Cerebellar nuclear complex (tissue), 1 donor: ENCODE results near the gene TOR1A.
"Not testable (repeated sequence)": the region's sequence is repeated elsewhere in the genome, so short reads cannot be mapped to it uniquely, and the experiment has no call there.

Source experiments
- DNase-seq, 2 experiments: peaks; one replicate each; lab custom pipeline; 2025; lab: John Stamatoyannopoulos, UW

Gene TOR1A

DNA sequence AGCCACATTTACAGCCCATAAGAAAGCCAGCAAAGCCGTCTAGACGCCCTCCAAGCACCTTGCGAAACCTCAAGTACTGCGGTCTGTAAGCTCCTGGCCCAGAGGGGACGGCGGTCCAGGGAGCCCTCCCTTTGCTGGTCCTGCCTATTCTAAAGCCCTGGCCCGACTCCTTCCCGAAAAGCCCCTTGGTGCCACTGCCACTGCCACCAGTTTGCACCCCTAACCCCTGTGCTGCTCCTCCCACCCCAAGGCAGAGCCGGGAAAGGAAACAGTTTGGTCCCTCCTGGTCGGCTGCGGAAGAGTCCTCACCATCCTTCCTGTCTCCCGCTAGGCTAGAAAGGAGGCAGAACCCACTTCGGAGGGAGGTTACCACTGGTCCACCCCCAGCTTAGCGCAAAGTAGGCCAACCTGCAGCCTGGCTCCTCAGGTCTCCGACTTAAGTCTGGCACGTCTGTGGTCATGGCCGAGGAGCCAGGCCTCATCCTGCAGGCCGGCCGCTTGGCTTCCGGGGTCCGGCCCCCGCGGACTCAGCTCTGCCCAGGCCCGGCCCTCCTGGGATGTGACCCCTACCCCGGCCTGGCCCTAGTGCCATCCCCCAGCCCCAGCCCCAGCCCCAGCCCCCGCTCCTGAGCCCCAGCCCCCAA, 916 bp downstream of the TOR1A start:
- no peak for DNase-seq

- DNase-seq = no peak
These were observed 7.2 kb downstream of the TOR1A start for GRCh38 chr9:129816501-129817435.

GRCh38 chr9:129815278-129815677, 8.7 kb downstream of the TOR1A start:
- no peak for DNase-seq

GRCh38 chr9:129814432-129815223, 9.3 kb downstream of the TOR1A start:
- no peak for DNase-seq

- DNase-seq = no peak
These were observed 10.3 kb downstream of the TOR1A start for GRCh38 chr9:129813661-129814060.

DNA sequence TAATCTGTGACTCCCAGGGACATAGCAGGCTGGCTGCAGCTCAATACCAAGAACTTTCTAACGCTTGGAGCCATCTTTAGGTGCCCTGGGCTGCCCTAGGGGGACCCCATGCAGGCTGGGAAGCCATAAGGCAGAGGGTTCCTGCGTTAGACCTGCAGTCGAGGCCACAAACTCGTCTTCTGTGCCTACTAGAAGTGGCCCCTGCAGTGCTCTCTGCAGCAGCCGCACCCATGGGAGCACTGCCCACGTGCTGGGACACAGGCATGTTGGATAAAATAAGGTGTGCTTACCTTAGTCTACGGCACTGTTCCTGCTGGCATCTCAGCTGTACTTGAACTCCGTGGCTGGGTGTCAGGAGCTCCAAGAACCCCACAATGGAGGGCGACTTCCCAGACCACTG, 11.6 kb downstream of the TOR1A start:
- no peak for DNase-seq

DNA sequence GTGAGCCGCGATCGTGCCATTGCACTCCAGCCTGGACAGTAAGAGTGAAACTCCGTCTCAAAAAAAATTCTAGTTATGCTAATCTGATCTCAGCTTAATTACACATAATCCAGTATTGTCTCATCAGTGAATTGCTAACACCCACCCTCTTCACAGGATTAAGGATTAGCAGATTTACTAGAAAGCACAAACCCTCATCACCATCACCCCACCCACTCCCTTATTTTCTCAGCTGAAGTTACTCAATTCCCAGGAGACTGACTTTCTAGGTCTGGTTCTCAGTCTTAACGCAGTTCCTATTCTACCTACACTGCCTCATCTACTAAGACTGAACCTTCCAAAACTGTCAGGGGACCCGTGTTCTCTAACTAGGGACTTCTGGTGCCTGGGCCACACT, 12.0 kb downstream of the TOR1A start:
- no peak for DNase-seq

- DNase-seq = no peak
These were observed 13.1 kb downstream of the TOR1A start for GRCh38 chr9:129810788-129811187.

DNA sequence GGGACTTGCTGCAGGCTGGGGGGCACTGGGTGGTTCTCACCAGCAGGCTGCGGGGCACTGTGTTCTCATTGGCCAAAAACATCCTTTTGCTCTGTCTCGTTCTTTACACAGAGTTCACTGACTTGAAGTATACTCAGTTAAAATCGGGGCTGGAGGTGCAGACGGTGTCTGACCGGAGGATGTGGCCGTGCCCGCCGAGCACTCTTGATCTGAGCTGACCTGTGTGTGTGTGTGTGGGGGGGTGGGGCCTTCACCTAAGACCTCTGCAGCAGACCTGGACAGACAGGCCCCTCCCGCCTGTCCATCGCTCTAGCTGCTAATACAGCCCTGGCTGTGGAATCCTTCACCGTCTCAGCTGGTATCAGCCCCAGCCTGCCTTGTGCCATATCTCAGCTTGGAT, 13.8 kb downstream of the TOR1A start:
- no peak for DNase-seq

DNA sequence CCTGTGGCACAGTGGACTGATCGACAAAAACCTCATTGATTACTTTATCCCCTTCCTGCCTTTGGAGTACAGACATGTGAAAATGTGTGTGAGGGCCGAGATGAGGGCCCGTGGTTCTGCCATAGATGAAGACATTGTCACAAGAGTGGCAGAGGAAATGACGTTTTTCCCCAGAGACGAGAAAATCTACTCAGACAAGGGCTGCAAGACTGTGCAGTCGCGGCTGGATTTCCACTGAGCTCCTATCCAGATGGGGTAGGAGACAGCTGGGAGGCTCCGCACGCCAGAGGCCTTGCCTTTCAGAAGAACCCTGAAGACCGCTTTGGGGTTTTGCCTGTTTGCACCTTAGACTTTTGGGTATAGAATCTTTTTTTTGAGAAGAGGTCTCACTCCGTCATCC, 14.6 kb downstream of the TOR1A start:
- DNase-seq = no peak

DNA sequence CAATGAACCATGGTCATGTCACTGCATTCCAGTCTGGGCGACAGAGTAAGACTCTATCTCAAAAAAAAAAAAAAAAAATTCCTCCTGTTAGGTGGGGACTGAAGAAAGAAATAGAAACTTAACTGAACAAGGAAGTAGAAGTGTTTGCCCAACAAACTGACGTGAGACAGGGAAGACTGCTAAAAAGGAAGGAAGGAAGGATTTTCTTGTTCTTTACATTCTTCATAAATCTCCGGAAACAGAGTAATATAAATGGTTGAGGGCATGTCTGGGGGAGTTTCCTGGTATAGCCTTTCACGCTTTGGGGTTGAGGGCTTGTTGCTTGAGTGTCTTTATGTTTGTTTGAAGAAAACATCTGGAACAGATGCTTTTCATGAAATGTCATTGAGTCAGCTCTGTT, 17.9 kb downstream of the TOR1A start:
- DNase-seq = no peak

DNA sequence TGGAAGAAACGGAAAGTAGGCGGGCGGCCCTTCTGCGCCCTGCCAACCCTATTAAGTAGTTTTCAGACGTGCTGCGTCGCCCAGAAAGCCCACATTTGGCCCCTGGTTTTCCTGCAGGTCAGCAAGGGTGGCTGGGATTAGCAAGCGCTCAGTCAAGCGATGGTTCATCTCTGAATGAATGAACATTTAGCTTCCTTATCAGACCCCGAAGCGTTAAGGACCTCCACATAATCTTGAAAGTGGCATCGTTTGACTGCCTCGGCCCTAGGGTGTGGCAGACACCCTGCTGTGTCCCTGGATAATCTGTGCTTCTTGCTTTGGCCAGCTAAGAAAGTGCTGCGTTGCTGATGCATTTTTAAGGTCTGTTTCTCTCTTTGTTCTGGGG, 20.3 kb downstream of the TOR1A start:
- DNase-seq = no peak

DNA sequence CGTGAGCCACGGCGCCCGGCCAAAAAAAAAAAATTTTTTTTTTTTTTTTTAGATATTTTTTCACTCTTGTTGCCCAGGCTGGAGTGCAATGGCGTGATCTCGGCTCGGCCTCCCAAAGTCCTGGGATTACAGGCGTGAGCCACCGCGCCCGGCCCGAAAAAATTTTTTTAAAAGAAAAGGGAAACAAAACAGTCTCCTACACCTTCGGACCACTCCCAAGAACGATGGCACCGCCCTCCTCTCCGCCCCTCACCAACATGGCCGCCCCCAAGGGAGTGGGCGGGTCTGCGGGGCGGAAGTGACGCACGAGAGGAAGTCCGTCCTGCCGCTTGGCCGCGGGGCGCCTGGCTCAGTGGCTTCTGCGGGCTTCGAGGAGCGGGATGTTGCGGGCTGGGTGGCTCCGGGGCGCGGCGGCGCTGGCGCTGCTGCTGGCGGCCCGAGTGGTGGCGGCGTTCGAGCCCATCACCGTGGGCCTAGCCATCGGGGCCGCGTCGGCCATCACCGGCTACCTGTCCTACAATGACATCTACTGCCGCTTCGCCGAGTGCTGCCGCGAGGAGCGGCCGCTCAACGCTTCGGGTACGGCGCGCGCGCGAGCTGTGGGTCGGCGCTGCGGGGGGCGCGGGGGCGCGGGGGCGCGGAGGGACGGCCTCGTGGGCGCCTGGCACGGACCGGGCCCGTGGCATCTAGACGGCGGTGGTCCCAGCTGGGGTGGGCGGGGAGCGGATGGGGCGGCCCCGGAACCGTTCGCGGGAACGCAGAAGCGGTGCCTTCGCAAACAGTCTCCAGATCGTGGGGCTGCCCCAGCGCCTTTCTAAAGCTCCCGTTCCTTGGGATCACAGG, 20.9 kb downstream of the TOR1A start, which contains the start of gene TOR1B:
Gene TOR1B, plus strand, starts transcription at position 352 of the 843 bp plus-strand sequence. Its CDS starts 29 bp downstream, at position 381.
- peak; percentile 62 to 84 for DNase-seq

DNA sequence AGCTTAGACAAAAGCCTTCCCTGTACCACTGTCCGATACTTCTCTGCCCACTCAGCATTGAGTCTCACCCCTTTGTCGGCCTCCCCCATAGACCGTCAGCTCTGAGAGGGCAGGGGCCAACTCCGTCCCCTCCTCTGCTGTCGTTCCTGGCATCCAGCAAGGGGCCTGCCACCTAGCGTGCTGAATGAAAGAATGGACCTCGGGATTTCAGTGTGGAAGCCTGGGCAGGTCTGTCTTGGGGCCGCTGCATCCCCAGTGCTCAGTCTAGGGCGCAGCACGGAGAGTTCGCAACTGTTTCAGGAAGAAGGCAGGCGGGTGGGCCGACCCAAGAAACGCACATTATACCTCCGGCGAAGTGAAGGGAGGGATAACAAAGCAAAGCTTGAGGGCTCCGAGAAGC, 22.4 kb downstream of the TOR1A start:
- DNase-seq = no peak

- DNase-seq = no peak
These were observed 25.0 kb downstream of the TOR1A start for GRCh38 chr9:129798973-129799372.

GRCh38 chr9:129796029-129796428, 27.9 kb downstream of the TOR1A start:
- not testable (repeated sequence) for DNase-seq

GRCh38 chr9:129794549-129794948, 29.4 kb downstream of the TOR1A start:
- no peak for DNase-seq

DNA sequence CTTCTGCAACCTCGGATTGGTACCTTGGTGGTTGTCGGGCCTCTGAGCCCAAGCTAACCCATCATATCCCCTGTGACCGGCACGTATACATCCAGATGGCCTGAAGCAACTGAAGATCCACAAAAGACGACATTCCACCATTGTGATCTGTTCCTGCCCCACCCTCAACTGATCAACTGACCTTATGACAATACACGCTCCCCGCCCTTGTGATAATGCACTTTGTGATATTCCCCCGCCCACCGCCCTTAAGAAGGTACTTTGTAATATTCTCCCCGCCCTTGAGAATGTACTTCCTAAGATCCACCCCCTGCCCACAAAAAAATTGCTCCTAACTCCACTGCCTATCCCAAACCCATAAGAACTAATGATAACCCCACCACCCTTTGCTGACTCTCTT, 37.5 kb downstream of the TOR1A start:
- DNase-seq = no peak

DNA sequence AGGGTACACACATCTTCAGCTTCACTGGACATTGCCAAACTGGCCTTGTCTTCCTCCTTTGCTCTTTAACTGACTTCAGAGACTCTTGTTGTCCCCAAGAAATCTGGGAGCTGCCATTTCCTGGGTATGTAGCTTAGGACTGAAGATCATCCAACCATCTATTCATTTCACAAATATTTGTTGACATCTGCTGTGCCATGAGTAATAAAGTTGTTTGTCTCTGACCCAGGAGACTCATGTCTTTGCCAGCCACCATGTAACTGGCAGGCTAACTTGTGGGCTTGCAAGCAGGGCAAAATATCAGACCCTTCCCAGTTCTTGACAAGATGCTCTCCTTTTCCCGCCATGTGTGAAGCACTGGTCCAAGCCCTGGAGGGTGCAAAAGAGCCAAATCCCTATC, 38.1 kb downstream of the TOR1A start:
- no peak for DNase-seq

DNA sequence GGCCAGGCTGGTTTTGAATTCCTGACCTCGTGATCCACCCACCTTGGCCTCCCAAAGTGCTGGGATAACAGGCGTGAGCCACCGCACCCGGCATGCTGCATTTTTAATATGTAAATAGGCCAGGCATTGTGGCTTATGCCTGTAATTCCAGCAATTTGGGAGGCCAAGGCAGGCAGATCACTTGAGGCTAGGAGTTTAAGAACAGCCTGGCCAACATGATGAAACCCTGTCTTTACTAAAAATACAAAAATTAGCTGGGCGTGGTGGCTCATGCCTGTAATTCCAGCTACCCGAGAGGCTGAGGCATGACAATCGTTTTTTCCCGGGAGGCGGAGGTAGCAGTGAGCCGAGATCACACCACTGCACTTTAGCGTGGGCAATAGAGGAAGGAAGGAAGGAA, 39.0 kb downstream of the TOR1A start:
- not testable (repeated sequence) for DNase-seq

DNA sequence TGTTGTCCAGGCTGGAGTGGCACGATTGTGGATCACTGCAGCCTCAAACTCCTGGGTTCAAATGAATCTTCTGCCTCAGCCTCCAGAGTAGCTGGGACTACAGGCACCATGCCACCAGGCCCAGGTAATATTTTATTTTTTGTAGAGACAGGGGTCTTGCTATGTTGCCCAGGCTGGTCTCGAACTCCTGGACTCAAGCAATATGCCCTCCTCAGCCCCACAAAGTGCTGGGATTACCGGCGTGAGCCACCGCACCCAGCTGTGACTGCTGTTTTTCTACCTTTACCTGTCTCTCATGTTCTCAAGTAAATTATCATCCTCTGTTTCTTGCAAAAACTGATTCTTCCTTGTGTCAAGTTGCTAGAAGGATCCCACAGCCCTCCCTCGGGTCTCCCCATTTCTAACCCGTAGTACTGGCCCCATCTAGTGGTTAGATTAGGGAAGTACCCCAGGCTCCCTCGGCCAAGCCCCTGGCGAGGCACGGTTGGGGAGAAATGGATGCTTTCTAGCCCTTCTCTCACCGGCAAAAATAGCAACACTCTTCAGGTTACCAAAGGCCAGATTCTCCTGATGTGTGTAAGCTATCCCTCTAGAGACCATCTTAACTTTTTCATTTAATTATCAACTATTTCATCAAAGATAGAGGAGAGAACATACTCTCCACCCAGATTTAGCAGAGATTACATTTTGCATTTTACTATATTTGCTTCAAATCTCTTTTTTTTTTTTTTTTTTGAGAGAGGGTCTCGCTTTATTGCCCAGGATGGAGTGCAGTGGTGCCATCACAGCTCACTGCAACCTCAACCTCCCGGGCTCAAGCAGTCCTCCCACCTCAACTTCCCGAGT, 40.2 kb downstream of the TOR1A start:
- peak in 1 of 2 experiments; percentile 19 for DNase-seq
